Left kidney (tissue), 8 donors: ENCODE measurements around the gene ADH1A. TPM values are rescaled to one million over a fixed set of nuclear protein-coding genes. Genes with fewer than 3 reads are reported as not detected.
"Not testable (repeated sequence)": the region's sequence is repeated elsewhere in the genome, so short reads cannot be mapped to it uniquely, and the experiment has no call there.

ENCODE experiments used
- DNase-seq: peaks from one replicate; pipeline ENCODE4 v3.0.0-alpha.2; 2013
- long read RNA-seq, 8 donors: transcript quantifications; one replicate each; lab custom pipeline, GENCODE V29; 2026
- polyA plus RNA-seq: library from polyadenylated mRNA; unstranded; fragments of 120-200 nt; gene quantifications from one replicate; pipeline ENCODE4 v1.2.1, GENCODE V29; 2013; ENCODE audit not compliant: insufficient read length

The ADH1A gene
- 2.3 TPM for polyA plus RNA-seq
- long read RNA-seq, donor 1: 0 reads
- long read RNA-seq, donor 2: 0 reads
- long read RNA-seq, donor 3: 0 reads
- long read RNA-seq, donor 4: 0 reads
- long read RNA-seq, donor 5: 0 reads
- long read RNA-seq, donor 6: 0 reads
- long read RNA-seq, donor 7: 0 reads
- long read RNA-seq, donor 8: 0 reads

DNA sequence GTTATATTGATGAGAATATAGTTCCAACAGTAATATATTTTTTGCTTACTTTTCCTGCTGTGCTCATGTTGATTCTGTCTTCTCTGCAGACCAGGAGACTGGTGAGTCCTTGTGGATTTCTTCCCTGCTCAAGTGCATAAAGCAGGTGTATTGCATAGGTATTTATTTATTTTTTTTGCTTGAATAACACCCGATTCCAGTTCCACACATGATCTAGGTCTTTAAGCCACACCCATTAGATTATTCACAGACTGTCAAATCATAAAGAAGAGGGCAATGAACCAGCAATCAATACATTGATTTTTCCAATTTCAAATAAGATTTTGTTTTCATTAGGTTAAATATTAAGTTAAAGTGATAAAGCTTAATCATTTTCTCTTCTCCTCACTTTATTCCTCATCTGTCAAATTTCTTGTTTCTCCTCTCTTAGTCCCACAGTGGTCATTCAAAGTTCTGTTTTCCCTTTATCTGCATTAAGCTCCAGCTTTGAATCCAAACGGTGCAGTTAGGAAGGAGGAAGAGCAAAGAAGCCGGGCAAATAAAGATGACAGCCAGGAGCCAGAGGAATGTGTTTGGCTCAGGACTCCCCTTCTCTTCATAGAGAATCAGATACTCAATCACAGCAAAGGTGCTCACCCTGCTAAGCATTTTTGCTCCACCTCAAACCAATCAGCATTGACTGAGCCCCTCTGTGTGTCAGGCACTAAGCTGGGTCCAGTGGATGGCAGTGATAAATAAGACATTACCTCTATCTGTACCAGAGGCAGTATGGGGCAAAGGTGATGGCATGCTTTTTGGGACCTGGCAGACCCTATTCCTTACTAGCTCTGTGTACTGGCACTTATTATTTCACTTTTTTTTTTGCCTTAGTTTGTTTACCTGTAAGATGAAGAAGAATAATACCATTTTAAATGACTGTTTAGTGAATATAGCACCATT is at the start of gene ADH1A:
ADH1A (minus strand) TSS at position 138 of the 939 bp plus-strand sequence; CDS start at position 67, 71 bp downstream.
- DNase-seq: no peak

DNA sequence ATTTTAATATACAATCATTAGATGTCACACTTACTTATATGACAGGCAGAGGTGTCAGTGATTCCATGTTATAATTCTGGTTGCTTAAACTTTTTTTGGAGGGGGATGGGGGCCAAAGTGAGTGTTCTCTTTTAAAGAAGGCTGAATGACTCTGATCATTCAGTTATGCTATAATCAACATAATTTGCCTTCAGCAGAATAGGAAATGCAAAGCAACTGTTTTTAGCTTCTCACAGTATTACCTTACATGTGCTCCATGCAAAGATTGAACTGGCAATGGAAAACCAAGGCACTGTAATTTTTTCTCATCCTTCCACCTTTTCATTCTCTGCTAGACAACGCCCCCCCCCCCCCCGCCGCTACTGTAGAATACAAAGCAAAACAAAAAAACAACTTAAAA is 48.4 kb upstream of the ADH1A start:
- no peak for DNase-seq

DNA sequence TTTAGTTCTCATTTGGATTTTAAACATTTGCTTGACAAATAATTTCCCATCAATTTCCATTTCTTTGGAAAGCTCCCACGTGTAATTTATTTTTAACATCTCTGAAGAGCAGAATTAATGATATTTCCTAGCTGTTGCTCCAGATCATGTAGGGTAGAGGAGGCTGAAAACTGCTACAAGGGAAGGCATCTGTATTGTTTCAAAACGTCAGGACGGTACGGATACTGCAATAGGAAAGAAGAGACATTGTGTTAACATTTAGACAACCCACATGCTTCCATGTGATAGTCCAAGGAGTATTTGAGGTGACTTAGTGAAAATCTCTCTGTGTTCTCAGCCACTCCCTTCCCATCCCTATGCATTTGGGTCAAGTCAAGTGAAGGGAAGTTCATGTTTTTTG is 45.8 kb upstream of the ADH1A start:
- DNase-seq: no peak

DNA sequence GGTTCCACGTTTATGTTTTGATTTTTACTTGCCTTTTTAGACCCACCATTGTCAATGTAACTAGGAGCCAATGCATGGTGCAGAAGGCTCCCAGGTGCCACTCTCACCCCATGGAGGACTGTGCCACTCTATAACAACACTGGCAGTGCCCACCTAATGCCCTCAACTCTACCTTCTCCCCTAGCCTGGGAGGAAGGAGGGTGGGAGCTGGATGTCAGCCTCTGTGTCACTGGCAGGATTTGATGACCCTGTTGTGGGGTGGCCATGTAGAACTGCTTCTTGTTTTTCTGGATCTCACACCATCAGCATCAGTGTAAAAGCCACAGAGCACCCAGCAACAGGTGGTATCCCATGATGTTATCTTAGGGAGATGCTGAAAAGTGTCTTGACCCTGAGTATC is 44.1 kb upstream of the ADH1A start:
- no peak for DNase-seq

DNA sequence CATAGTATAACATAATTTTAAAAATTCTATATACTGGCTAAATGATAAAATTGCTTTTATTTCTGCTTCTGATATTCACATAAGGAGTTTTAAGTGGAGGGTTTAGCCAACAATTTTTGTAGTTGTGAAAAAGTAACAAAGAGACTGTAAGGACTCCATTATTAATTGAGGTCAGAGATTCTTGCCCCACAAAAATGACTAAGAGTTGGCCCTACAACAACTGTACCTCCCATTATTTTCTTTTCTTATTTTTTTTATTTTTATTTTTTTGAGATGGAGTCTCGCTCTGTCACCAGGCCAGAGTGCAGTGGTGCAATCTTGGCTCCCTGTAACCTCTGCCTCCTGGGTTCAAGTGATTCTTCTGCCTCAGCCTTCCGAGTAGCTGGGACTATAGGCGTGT is 39.9 kb upstream of the ADH1A start:
- no peak for DNase-seq

DNA sequence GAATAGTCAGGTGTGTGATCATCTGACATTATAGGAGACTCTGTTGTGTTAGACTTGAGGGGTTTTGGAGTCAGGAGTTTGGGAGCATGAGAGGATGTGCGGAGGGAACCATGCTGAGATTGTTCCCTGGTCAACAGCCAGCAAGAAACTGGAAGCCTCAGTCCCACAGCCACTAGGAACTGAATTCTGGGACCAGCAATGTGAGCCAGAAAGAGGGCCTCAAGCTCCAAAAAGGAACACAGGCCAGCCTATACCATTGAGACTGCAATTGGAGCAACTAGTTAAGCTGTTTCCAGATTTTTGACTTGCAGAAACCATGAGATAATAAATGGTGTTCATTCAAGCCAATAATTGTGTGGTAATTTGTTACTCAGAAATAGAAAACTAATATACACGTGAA is 39.1 kb upstream of the ADH1A start:
- no peak for DNase-seq

DNA sequence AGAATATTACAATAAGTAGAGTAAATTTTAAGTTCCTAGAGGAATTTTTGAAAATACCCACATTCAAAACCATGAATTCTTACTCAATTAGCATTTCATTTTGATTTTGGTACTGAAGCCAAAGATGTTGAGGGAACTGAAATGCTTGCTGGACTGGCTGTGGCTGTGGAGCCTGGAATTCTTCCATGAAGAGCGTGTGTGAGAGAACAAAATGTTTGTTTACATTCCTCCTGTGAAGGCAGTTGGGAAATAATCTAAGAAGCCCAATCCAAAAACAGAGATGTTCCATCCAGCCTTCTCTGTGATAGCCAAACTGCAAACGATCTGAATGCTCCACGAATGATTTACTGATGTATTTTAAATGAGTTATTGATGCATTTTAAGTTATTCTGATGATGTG is 34.2 kb upstream of the ADH1A start:
- DNase-seq: peak; percentile 20

DNA sequence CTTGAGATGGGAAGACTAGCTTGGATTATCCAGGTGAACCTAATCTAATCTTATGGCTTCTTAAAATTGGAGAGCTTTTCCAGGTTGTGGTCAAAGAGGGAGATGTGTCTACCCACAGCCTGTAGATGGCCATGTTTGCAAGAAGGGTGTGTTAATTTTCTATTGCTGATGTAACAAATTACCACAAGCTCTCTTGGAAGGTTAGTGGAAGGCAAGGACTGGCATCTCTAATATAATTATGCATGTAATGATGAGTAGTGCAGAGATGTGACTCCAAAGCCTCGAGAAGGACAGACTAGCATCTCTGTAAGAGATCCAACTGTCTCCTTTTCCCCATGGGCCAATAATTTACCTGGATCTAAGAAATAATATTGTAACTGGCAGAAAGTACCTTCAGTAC is 33.6 kb upstream of the ADH1A start:
- DNase-seq: no peak

DNA sequence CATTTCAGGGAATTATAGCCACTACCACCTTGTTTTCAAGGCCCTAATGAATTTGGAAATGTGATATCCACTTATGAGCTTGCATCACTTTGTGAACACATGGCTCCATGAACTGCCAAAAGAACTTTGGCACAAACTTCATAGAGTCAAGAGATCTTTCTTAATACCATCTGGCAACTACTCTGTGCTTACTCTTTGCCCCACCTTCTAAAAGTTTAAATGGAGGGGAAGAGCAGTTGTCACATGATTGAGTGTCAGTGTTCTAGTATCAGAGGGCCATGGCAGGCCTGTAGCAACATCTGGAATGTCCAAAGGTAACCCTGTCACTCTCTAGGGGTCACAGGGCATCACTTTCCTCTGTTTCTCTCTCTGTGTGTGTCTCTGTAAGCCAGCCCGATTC is 33.0 kb upstream of the ADH1A start:
- no peak for DNase-seq

DNA sequence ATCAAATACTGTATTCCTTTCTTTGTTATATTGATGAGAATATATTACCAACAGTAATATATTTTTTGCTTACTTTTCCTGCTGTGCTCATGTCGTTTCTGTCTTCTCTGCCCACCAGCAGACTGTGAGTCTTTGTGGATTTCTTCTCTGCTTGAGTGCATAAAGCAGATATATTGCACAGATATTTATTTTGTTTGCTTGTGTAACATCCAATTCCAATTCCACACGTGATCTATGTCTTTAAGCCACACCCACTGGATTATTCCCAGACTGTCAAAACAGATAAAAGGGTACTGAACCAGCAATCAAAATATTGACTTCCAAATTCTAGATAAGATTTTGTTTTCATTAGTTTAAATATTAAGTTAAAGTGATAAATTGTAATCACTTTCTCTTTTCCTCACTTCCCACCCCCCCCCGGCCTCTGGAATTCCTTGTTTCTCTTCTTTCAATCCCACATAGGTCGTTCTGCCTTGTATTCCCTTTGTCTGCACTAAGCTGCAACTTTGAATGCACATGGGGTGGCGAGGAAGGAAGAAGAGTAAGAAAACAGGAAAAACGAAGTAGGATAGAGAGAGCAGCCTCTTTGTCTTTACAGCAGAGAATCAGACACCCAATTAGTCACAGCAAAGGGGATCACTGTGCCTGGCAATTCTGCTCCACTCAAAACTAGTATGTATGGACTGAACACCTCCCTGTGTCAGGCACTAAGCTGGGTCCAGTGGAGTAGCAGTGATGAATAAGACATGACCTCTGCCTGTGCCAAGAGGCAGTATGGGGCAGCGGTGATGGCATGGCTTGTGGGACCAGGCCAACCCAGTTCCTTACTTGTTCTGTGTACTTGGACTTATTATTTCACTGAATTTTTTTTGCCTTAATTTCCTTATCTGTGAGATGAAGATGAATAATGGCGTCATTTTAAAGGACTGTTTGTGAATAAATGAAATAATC is 30.7 kb upstream of the ADH1A start, which contains the start of gene ADH1B:
ADH1B (minus strand) TSS at position 161 of the 951 bp plus-strand sequence; CDS start at position 91, 70 bp downstream.
- no peak for DNase-seq

DNA sequence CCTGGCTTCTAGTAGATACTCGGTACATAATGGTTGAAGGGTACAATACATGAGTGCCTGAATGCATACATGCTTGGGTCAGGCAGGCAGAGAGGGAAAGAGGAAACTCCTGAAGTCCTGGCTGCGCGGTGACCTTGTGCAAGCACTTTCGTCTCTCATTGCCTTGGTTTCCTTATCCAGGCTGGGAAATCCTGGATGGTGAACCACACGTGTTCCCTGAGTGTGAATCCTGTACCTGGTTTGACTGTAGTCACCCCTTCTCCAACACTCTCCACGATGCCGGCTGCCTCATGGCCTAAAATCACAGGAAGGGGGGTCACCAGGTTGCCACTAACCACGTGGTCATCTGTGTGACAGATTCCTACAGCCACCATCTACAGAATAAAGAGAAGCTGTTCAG is 27.0 kb upstream of the ADH1A start:
- DNase-seq: not testable (repeated sequence)

DNA sequence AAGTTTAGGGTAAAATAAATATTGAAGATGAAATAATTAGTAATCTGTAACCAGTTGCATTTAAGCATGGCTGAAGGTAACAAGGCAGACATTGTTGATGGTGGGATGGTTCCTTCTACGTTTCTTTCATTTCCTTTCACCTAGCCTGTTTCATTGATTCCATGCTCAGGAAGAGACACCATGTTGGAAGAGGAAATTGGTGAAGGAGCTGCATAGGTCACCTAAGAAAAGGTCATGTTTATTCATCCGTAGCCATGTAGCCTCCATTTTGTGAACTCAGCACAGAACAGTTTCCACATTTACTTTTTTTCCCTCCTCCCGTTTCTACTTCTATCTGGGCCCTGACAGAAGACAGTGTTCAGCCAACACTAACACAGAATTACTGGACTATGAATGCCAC is 26.6 kb upstream of the ADH1A start:
- no peak for DNase-seq

DNA sequence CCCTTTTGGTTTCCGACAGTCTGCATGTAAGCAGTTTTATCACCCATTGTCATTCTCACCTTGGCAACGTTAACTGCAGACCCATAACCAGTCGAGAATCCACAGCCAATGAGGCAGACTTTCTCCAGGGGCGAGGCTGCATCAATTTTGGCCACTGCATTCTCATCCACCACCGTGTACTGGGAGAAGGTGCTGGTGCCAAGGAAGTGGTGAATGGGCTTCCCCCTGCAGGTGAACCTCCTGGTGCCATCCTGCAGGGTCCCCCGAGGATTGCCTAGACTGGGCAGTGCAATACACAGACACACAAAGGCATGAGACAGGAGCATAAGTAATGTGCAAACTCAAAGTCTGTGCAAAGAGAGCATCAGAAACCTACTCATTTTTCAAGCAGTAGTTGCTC is 25.1 kb upstream of the ADH1A start:
- DNase-seq: no peak

DNA sequence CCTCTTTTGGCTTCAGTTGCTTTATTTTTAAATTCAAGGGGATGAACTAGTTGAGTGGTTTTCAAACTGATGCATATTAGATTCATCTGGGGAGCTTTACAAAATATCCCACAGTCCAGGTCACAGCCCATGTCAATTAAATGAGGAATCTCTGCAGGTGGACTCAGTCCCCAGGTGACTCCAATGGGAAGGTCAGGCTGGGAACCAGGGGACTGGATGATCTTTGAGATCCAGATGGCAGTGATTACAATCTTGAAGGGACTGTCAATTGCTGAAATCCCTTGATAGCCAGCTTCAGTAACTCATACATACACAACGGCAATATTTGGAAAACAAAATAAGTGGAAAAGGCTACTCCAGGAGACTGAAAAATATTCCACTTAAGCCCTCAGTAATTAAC is 23.4 kb upstream of the ADH1A start:
- no peak for DNase-seq

DNA sequence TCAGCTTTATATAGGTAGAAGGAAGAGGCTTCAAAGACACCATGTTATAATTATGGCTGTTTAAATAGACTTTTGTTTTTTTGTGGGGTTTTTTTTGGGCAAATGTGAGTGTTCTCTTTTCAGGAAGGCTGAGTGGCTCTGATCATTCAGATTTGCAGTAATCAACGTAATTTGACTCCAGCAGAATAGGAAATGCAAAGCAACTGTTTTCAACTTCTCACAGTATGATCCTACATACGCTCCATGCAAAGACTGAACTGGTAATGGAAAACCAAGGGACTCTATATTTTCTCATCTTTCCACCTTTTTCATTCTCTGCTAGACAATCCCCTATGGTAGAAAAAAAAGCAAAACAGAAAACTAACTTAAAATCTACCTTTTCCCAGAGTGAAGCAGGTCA is 19.6 kb upstream of the ADH1A start:
- no peak for DNase-seq

DNA sequence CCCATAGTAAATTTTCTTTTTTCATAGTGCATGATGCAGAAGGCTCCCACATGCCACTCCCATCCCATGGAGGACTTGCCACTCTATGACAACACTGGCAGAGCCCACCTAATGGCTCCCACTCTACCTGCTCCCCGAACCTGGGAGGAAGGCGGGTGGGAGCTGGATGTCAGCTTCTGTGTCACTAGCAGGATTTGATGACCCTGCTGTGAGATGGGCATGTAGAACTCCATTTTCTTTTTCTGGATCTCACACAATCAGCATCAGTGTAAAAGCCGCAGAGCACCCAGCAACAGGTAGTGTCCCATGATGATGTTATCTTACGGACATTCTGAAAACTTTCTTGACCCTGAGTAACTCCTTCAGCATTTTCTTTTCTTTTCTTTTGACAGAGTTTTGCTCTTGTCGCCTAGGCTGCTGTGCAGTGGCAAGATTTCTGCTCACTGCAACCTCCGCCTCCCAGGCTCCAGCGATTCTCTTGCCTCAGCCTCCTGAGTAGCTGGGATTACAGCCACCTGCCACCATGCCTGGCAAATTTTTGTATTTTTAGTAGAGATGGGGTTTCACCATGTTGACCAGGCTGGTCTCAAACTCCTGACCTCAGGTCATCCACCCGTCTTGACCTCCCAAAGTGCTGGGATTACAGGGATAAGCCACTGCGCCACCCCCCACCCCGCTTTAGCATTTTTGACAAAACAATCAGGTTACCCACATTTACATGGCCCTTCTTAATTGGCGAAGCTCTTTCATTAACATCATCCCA is 15.0 kb upstream of the ADH1A start:
- no peak for DNase-seq

DNA sequence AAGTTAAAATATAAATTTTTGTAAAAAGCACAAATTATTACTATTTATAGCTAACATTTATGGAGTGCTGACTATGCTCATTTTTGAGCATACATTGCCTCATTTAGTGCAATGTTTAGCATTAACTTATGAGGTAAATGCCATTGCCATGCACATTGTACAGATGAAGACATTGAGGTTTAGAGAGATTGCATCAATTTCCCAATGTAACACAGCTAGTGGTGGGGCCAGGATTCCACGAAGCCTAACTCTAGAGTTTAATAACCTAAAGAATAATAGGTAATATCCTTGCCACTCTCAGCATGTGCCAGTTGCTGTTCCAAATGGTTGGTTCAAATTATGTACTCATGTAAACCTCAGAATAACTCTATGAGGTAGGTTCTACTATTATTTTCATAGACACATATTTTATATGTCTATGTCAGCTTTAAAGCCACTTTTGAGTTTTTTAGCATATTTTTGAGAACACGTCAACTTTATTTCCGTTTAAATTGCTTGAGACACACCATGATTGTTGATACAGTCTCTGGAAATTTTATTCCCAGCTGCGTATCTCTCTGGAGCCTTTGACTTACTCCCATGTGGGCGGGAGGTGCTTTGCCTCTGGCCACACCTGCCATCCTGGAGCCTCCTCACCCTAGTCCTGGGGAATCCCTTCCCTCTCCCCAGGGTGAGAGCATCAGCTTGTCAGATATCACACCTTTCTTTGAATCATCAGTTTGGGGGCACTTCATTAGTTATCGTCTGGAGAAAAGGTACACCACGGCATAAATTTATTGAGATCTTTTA is 10.8 kb upstream of the ADH1A start:
- no peak for DNase-seq

DNA sequence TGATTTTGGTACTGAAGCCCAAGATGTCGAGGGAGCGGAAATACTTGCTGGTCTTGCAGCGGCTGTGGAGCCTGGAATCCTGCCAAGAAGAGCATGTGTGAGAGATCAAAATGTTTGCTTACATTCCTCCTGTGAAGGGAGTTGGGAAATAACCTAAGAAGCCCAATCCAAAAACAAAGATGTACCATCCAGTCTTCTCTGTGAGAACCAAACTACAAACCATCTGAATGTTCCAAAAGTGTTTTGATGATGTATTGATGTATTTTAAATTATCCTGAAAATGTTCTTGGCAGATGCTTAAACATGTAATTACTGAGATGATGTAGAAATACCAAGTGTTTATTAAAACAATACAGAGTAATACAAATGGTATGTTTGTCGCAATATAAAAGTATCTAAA is 10.1 kb upstream of the ADH1A start:
- DNase-seq: peak; percentile 87

DNA sequence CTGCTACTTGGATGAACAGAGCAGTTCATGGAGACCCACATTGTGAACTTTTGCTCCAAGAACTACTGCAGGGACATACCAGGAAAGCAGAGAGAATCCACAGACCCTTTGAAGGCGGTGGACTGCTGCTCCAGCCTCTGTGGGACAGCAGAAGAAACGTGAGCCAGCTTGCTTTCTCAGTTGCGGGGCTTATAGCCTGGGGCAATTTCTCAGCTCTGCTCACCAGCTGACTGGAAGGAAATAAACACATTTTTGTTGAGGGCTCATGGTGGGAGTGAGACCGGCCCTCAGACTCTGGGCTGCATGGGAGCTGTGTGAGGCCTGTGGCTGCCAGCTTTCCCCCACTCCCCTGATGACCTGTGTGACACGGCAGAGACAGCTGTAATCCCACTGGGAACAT is 2.6 kb upstream of the ADH1A start:
- no peak for DNase-seq

DNA sequence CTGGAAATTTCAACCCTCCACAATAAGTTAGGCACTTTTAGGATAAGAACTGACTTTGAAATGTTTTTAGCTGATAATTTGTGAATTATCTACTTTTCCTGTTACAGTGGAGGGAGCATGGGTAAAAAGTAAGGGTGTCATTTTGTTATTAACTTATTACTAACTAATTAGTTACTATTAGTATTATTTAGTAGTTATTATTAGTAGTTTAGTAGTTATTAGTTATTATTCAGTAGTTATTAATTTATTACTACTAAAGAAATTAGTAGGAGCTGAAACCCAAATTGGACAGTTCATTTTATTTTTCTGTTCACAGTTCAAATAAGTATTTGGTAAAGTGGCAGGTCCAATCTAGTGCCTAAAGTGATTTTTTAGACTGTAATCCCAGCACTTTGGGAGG is 5.4 kb downstream of the ADH1A start:
- DNase-seq: no peak

DNA sequence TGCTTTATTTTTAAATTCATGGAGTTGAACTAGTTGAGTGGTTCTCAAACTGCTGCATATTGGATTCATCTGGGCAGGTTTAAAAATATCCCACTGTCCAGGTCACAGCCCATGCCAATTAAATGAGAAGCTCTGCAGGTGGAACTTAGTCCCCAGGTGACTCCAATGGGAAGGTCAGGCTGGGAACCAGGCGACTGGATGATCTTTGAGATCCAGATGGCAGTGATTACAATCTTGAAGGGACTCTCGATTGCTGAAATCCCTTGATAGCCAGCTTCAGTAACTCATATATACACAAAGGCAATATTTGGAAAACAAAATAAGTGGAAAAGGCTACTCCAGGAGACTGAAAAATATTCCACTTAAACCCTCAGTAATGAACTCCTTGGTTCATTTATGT is 8.1 kb downstream of the ADH1A start:
- no peak for DNase-seq
